ENCODE data around the gene PPAN.
A peak's percentile ranks its signal among the peaks of the same experiment; 100 is the strongest.

The PPAN gene

DNA sequence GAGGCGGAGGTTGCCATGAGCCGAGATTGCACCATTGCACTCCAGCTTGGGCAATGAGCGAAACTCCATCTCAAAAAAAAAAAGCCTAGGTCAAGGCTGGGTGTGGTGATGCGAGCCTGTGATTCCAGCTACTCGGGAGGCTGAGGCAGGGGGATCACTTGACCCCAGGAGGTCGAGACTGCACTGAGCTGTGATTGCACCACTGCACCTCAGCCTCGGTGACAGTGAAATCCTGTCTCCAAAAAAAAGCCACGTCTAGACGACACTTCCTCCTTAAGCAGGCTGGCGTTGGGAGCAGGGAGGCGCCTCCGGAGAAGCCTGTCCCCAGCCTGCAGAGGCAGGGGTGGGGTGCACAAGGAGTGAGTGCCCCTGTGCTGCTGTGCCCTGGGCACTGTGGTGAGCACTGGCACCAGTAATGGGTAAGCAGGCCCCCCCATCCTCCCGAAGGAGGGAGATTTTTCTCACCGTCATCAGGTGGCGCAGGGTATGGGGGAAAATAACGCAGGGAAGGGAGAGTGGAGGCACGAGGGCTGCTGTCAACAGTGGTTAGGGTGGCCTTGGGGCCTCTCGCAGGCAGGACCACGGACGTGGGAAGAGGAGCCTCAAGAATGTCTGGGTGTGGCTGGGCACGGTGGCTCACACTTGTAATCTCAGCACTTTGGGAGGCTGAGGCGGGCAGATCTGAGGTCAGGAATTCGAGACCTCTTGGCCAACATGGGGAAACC, 6.0 kb downstream of the PPAN start:
- H4K20me1 ChIP-seq (ENCODE audit: insufficient read depth, low read length) = no peaks in the 10 kb centered on the region
- H3K9ac ChIP-seq (ENCODE audit: low read length) = peak overlapping the region; percentile 24; the same call in 1 of the 2 replicates
- peaks cover 6% of the 10 kb centered on the region for H3K79me2 ChIP-seq (ENCODE audit: insufficient read depth, low read length)
- no peaks in the 10 kb centered on the region for H3K9me2 ChIP-seq (ENCODE audit: low read depth, low read length)
- H3K27me3 ChIP-seq (ENCODE audit: insufficient read depth, low read length) = no peaks in the 10 kb centered on the region
- peak overlapping the region; percentile 31; the same call in 1 of the 2 replicates for H3K4me2 ChIP-seq (ENCODE audit: low read length)
- H3K4me3 ChIP-seq (ENCODE audit: low read depth, low read length, poor library complexity, severe bottlenecking) = no peak overlapping the region
- no peaks in the 10 kb centered on the region for H3K9me3 ChIP-seq (ENCODE audit: low read length)
- TF ChIP-seq, protein P1, sequence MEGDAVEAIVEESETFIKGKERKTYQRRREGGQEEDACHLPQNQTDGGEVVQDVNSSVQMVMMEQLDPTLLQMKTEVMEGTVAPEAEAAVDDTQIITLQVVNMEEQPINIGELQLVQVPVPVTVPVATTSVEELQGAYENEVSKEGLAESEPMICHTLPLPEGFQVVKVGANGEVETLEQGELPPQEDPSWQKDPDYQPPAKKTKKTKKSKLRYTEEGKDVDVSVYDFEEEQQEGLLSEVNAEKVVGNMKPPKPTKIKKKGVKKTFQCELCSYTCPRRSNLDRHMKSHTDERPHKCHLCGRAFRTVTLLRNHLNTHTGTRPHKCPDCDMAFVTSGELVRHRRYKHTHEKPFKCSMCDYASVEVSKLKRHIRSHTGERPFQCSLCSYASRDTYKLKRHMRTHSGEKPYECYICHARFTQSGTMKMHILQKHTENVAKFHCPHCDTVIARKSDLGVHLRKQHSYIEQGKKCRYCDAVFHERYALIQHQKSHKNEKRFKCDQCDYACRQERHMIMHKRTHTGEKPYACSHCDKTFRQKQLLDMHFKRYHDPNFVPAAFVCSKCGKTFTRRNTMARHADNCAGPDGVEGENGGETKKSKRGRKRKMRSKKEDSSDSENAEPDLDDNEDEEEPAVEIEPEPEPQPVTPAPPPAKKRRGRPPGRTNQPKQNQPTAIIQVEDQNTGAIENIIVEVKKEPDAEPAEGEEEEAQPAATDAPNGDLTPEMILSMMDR (IDR thresholded peaks at IDR 0.05; ENCODE audit: low read length) = no peak
- TF ChIP-seq EZH2 (IDR thresholded peaks at IDR 0.05; ENCODE audit: borderline replicate concordance, low read length) = no peak
- peaks cover 85% of the 10 kb centered on the region for H3K36me3 ChIP-seq (ENCODE audit: insufficient read depth, low read length)
- H2AFZ ChIP-seq (ENCODE audit: low read length) = no peak overlapping the region
- H3F3A ChIP-seq (ENCODE audit: insufficient read depth, low read length) = peaks cover 14% of the 10 kb centered on the region; the same call in 1 of the 2 replicates
- peaks cover 73% of the 10 kb centered on the region for H3K4me1 ChIP-seq (ENCODE audit: insufficient read depth, low read length, severe bottlenecking)
- peak overlapping the region; percentile 89 for H3K27ac ChIP-seq (ENCODE audit: low read depth, low read length, poor library complexity, severe bottlenecking)

DNA sequence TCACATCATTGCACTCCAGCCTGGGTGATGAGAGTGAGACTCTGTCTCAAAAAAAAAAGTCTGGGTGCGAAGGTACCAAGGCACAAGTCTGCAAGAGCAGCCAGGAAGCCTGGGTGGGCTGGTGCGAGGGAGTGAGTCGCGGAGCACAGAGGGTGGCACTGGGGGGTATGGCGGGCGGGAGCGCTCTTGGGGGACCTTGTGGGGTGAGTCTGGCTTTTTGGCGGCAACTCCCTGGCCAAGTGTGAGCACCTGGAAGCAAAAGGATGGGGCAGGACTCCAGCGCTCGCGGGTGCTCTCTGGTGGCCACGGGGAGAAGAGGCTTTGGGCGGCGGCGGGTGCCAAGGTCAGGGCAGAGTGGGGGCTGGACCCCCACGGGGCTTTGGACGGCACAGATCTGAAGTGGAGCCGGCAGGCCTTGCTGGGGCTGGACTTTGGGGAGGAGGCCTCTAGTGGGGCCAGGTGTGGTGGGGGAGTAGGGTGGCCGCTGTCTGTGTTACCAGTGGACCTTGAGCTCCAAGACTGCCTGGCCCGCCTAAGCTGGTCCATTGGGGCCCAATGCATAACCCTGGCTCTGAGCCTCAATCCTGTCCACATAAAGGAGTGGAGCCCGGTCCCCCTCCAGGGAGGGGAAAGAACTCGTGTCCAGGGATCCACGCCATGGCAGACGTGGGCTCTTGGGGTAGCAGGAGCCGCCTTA, 6.9 kb downstream of the PPAN start:
- H2AFZ ChIP-seq (ENCODE audit: low read length) = no peak overlapping the region
- no peak overlapping the region; the same call in 1 of the 2 replicates for H3K9ac ChIP-seq (ENCODE audit: low read length)
- peak overlapping the region; percentile 31; the same call in 1 of the 2 replicates for H3K4me2 ChIP-seq (ENCODE audit: low read length)
- peak overlapping the region; percentile 89 for H3K27ac ChIP-seq (ENCODE audit: low read depth, low read length, poor library complexity, severe bottlenecking)
- H3K79me2 ChIP-seq (ENCODE audit: insufficient read depth, low read length) = no peaks in the 10 kb centered on the region
- H3F3A ChIP-seq (ENCODE audit: insufficient read depth, low read length) = peaks cover 14% of the 10 kb centered on the region; the same call in 1 of the 2 replicates
- peaks cover 65% of the 10 kb centered on the region for H3K4me1 ChIP-seq (ENCODE audit: insufficient read depth, low read length, severe bottlenecking)
- no peak overlapping the region for H3K4me3 ChIP-seq (ENCODE audit: low read depth, low read length, poor library complexity, severe bottlenecking)
- TF ChIP-seq EZH2 (IDR thresholded peaks at IDR 0.05; ENCODE audit: borderline replicate concordance, low read length) = no peak
- TF ChIP-seq, protein P1 (IDR thresholded peaks at IDR 0.05; ENCODE audit: low read length) = peak; percentile 86
- no peaks in the 10 kb centered on the region for H3K27me3 ChIP-seq (ENCODE audit: insufficient read depth, low read length)
- no peaks in the 10 kb centered on the region for H4K20me1 ChIP-seq (ENCODE audit: insufficient read depth, low read length)
- no peaks in the 10 kb centered on the region for H3K9me3 ChIP-seq (ENCODE audit: low read length)
- H3K36me3 ChIP-seq (ENCODE audit: insufficient read depth, low read length) = peaks cover 84% of the 10 kb centered on the region
- no peaks in the 10 kb centered on the region for H3K9me2 ChIP-seq (ENCODE audit: low read depth, low read length)

DNA sequence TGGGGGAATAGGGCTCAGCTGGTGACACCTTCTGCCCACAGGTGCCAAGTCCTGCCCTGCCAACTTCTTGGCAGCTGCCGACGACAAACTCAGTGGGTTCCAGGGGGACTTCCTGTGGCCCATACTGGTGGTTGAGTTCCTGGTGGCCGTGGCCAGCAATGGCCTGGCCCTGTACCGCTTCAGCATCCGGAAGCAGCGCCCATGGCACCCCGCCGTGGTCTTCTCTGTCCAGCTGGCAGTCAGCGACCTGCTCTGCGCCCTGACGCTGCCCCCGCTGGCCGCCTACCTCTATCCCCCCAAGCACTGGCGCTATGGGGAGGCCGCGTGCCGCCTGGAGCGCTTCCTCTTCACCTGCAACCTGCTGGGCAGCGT, 7.4 kb downstream of the PPAN start:
- Histone ChIP-seq H3K9me2 (ENCODE audit: low read depth, low read length) (no peaks in the 10 kb centered on the region), H2AFZ (ENCODE audit: low read length) (no peak overlapping the region), H3K4me3 (ENCODE audit: low read depth, low read length, poor library complexity, severe bottlenecking) (no peak overlapping the region), H3F3A (ENCODE audit: insufficient read depth, low read length) (peaks cover 14% of the 10 kb centered on the region; the same call in 1 of the 2 replicates), H3K4me1 (ENCODE audit: insufficient read depth, low read length, severe bottlenecking) (peaks cover 63% of the 10 kb centered on the region), H3K9ac (ENCODE audit: low read length) (no peak overlapping the region; the same call in 1 of the 2 replicates), H3K36me3 (ENCODE audit: insufficient read depth, low read length) (peaks cover 84% of the 10 kb centered on the region), H3K27ac (ENCODE audit: low read depth, low read length, poor library complexity, severe bottlenecking) (peak overlapping the region; percentile 89), H3K4me2 (ENCODE audit: low read length) (peak overlapping the region; percentile 31; the same call in 1 of the 2 replicates), H3K79me2 (ENCODE audit: insufficient read depth, low read length) (no peaks in the 10 kb centered on the region), H3K27me3 (ENCODE audit: insufficient read depth, low read length) (no peaks in the 10 kb centered on the region), H4K20me1 (ENCODE audit: insufficient read depth, low read length) (no peaks in the 10 kb centered on the region), H3K9me3 (ENCODE audit: low read length) (no peaks in the 10 kb centered on the region)
- TF ChIP-seq, protein P1 (IDR thresholded peaks at IDR 0.05; ENCODE audit: low read length) = no peak
- no peak for TF ChIP-seq EZH2 (IDR thresholded peaks at IDR 0.05; ENCODE audit: borderline replicate concordance, low read length)

Data from OCI-LY1 (cell line).